Tibial artery (tissue), 4 donors: ENCODE results near the gene CD300H.

Source experiments
- DNase-seq, 2 donors: peaks; one replicate each; pipeline ENCODE4 v3.0.0-alpha.2; 2019
- H3K27ac ChIP-seq, 2 donors: fragments of 200-600 bp; sonication (generic) in 1 of 2; 1 replicate in 1 of 2; 2 replicates in 1 of 2; pipeline ENCODE4 v1.5.1; 2018 to 2019; ENCODE audit warnings: mild to moderate bottlenecking in 1 of 2
- H3K27me3 ChIP-seq, 2 donors: fragments of 200-600 bp; sonication (generic) in 1 of 2; one replicate each; pipeline versions ENCODE4 v1.5.1 to v1.6.0; 2016 to 2019
- H3K36me3 ChIP-seq, 3 donors: fragments of 200-600 bp; sonication (generic) in 2 of 3; one replicate each; pipeline ENCODE4 v1.5.1; 2016 to 2019; ENCODE audit warnings: mild to moderate bottlenecking in 2 of 3
- H3K4me1 ChIP-seq, 4 donors: fragments of 200-600 bp; sonication (generic) in 2 of 4; 1 replicate in 3 of 4; 2 replicates in 1 of 4; pipeline ENCODE4 v1.5.1; 2016 to 2019
- H3K4me3 ChIP-seq, 2 donors: fragments of 200-600 bp; sonication (generic) in 1 of 2; 1 replicate in 1 of 2; 2 replicates in 1 of 2; pipeline ENCODE4 v1.5.1; 2018 to 2019; ENCODE audit warnings: mild to moderate bottlenecking in 2 of 2
- H3K9me3 ChIP-seq, 3 donors: fragments of 200-600 bp; sonication (generic) in 1 of 3; one replicate each; pipeline ENCODE4 v1.5.1; 2016 to 2019
- intact Hi-C: fragments of 100-400 bp; cut with DNase I; formaldehyde crosslinking; loops from one replicate; pipeline ENCODE4 v1.15.0; 2023; ENCODE audit warnings: low total_unique reads
- TF ChIP-seq, protein P1 (sequence below), 2 experiments: fragments of 200-600 bp in 1 of 2; fragments of 450-650 bp in 1 of 2; IDR thresholded peaks; one replicate each; pipeline ENCODE4 v1.5.1; 2017 to 2019; ENCODE audit warnings: antibody characterized with exemption in 2 of 2, mild to moderate bottlenecking in 1 of 2, moderate library complexity in 1 of 2

The CD300H gene

GRCh38 chr17:74597069-74597790, 29.9 kb upstream of the CD300H start:
- no peak for DNase-seq
- Histone ChIP-seq H3K27ac (no peak overlapping the region), H3K27me3 (peaks cover 0 to 18% of the 10 kb centered on the region in 2 donors), H3K36me3 (no peaks in the 10 kb centered on the region), H3K4me1 (no peaks in the 10 kb centered on the region), H3K9me3 (no peaks in the 10 kb centered on the region), H3K4me3 (no peak overlapping the region)
- TF ChIP-seq, protein P1, sequence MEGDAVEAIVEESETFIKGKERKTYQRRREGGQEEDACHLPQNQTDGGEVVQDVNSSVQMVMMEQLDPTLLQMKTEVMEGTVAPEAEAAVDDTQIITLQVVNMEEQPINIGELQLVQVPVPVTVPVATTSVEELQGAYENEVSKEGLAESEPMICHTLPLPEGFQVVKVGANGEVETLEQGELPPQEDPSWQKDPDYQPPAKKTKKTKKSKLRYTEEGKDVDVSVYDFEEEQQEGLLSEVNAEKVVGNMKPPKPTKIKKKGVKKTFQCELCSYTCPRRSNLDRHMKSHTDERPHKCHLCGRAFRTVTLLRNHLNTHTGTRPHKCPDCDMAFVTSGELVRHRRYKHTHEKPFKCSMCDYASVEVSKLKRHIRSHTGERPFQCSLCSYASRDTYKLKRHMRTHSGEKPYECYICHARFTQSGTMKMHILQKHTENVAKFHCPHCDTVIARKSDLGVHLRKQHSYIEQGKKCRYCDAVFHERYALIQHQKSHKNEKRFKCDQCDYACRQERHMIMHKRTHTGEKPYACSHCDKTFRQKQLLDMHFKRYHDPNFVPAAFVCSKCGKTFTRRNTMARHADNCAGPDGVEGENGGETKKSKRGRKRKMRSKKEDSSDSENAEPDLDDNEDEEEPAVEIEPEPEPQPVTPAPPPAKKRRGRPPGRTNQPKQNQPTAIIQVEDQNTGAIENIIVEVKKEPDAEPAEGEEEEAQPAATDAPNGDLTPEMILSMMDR (IDR thresholded peaks at IDR 0.05): no peak
- intact Hi-C loops: no loop called here

- no peak overlapping the region for H3K27ac ChIP-seq
- DNase-seq: no peak
- intact Hi-C loops: no loop called here
Measured at GRCh38 chr17:74595037-74595750, 27.9 kb upstream of the CD300H start.

DNA sequence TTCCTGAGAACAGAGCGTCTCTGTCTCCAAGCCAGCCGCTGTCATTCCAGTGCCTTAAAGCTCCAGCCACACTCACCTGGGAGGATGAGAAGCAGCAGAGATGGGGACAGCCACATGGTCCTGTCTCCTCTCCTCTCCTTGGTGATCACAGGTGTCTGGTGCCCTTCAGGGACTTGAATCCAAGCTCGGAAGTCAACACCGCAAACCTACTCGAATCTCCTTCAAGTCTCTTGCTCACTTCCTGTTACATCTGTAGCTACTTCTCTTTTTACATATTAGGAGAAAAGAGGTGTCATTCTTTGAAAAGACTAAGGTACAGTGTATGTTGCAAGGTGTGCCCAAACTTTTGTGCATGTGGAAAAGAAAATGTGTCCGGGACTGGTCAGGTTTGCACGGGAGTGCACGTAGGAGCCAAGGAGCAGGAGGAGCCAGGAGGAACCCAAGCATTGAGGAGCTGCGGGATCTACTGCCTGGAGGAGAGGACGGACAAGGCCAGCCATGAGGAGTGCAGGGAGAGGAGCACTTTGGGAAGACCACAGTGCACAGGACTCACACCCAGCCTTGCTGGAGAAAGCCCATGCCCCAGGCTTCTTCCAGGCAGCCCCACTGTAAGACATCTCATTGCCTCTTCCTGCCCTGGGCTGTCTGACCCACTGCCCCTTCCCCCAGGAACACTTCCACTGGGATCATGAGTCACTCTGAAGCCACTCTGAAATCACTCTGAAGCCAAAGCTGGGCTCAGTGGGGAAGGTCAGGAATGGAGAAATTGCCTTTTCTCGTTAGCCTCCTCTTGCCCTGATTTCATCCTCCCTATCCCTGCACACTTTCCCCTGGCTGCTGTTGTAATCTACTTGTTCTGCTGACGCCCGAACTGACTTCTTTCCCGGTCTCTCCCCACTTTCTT, 25.0 kb upstream of the CD300H start, which contains the start of gene CD300LD:
Gene CD300LD (minus strand): TSS at position 197 of the 904 bp plus-strand sequence. CDS start 81 bp downstream, at position 116.
- peaks cover 0 to 5% (median 0%) of the 10 kb centered on the region in 3 donors for H3K9me3 ChIP-seq
- no peaks in the 10 kb centered on the region for H3K36me3 ChIP-seq
- no peak within 1 kb of the TSS for H3K4me3 ChIP-seq
- no peak for DNase-seq
- H3K27ac ChIP-seq: no peak within 1 kb of the TSS
- H3K4me1 ChIP-seq: no peaks in the 10 kb centered on the region
- TF ChIP-seq, protein P1 (IDR thresholded peaks at IDR 0.05): no peak
- intact Hi-C loops: no loop called here
- H3K27me3 ChIP-seq: no peaks in the 10 kb centered on the region

More at GRCh38 chr17:74595037-74595750, 27.9 kb upstream of the CD300H start:
- Histone ChIP-seq H3K36me3 (no peaks in the 10 kb centered on the region), H3K4me1 (no peaks in the 10 kb centered on the region), H3K27me3 (peaks cover 0 to 11% of the 10 kb centered on the region in 2 donors), H3K9me3 (no peaks in the 10 kb centered on the region), H3K4me3 (no peak overlapping the region)
- TF ChIP-seq, protein P1 (IDR thresholded peaks at IDR 0.05): no peak

GRCh38 chr17:74591503-74591902, 24.2 kb upstream of the CD300H start:
- H3K27ac ChIP-seq: no peak overlapping the region
- no peaks in the 10 kb centered on the region for H3K36me3 ChIP-seq
- no peak for DNase-seq
- intact Hi-C loops: no loop called here
- TF ChIP-seq, protein P1 (IDR thresholded peaks at IDR 0.05): no peak
- H3K4me1 ChIP-seq: no peaks in the 10 kb centered on the region
- H3K27me3 ChIP-seq: no peaks in the 10 kb centered on the region
- H3K9me3 ChIP-seq: peaks cover 0 to 5% (median 0%) of the 10 kb centered on the region in 3 donors
- H3K4me3 ChIP-seq: no peak overlapping the region

- TF ChIP-seq, protein P1 (IDR thresholded peaks at IDR 0.05): no peak
- Histone ChIP-seq H3K27ac (no peak overlapping the region), H3K4me3 (no peak overlapping the region), H3K27me3 (no peaks in the 10 kb centered on the region), H3K4me1 (no peaks in the 10 kb centered on the region), H3K36me3 (no peaks in the 10 kb centered on the region), H3K9me3 (peaks cover 0 to 5% (median 0%) of the 10 kb centered on the region in 3 donors)
- no peak for DNase-seq
- intact Hi-C loops: no loop called here
Measured at GRCh38 chr17:74585711-74586110, 18.4 kb upstream of the CD300H start.
